WTC11 (cell line): ENCODE data around the gene GPR137B. TPM values are rescaled to one million over a fixed set of nuclear protein-coding genes. Genes with fewer than 3 reads are reported as not detected.
A peak's percentile ranks its signal among the peaks of the same experiment; 100 is the strongest.

Experiments used
- ATAC-seq: fragments of 200-7000 bp; cut with Tn5 transposase; 2 replicates; pipeline ENCODE4 v1.10.0; 2021; ENCODE audit warnings: mild to moderate bottlenecking, moderate library complexity
- CTCF ChIA-PET: fragments of 300-600 bp; sonication (Branson Sonifier 250); formaldehyde crosslinking; loops from one replicate; lab custom pipeline; 2021; ENCODE audit warnings: antibody characterized with exemption; lab: Charles Lee
- POLR2A ChIA-PET: fragments of 350-600 bp; sonication (Branson Sonifier 250); formaldehyde crosslinking; loops from one replicate; lab custom pipeline; 2021; ENCODE audit warnings: antibody characterized with exemption; lab: Charles Lee
- DNase-seq: peaks from one replicate; pipeline ENCODE4 v3.0.0; 2021; ENCODE audit warnings: low spot score
- H3K27ac Mint-ChIP-seq: 2 replicates; pipeline ENCODE4 v1.8.0; 2021; ENCODE audit warnings: mixed read lengths
- H3K27me3 Mint-ChIP-seq: 2 replicates; pipeline ENCODE4 v1.8.0; 2021; ENCODE audit warnings: low read depth, mild to moderate bottlenecking, moderate library complexity, mixed read lengths
- H3K36me3 Mint-ChIP-seq: 2 replicates; pipeline ENCODE4 v1.8.0; 2021; ENCODE audit warnings: mixed read lengths
- H3K4me1 Mint-ChIP-seq: 2 replicates; pipeline ENCODE4 v1.8.0; 2022; ENCODE audit warnings: mixed read lengths
- H3K4me3 Mint-ChIP-seq: 2 replicates; pipeline ENCODE4 v1.8.0; 2021; ENCODE audit warnings: mild to moderate bottlenecking, moderate library complexity, mixed read lengths
- H3K9me3 Mint-ChIP-seq: 2 replicates; pipeline ENCODE4 v1.8.0; 2021; ENCODE audit warnings: mixed read lengths
- ATF1 ChIP-seq: sonication (generic); formaldehyde crosslinking; IDR thresholded peaks from 2 replicates; pipeline ENCODE4 v1.8.1; 2023; ENCODE audit warnings: mild to moderate bottlenecking, moderate library complexity, missing genetic modification reagents
- CBFB ChIP-seq: sonication (generic); formaldehyde crosslinking; IDR thresholded peaks from 2 replicates; pipeline ENCODE4 v1.8.1; 2022; ENCODE audit warnings: mild to moderate bottlenecking, low read depth, missing genetic modification reagents
- CREB1 ChIP-seq: sonication (generic); formaldehyde crosslinking; IDR thresholded peaks from 2 replicates; pipeline ENCODE4 v1.8.0; 2023; ENCODE audit warnings: mild to moderate bottlenecking, missing genetic modification reagents
- ELF4 ChIP-seq: sonication (generic); formaldehyde crosslinking; IDR thresholded peaks from 2 replicates; pipeline ENCODE4 v1.8.1; 2022; ENCODE audit warnings: low read depth, mild to moderate bottlenecking, moderate library complexity, missing genetic modification reagents
- ETV6 ChIP-seq: sonication (generic); formaldehyde crosslinking; IDR thresholded peaks from 2 replicates; pipeline ENCODE4 v1.8.1; 2022; ENCODE audit warnings: mild to moderate bottlenecking, missing genetic modification reagents
- FOXJ3 ChIP-seq: sonication (generic); formaldehyde crosslinking; IDR thresholded peaks from 2 replicates; pipeline ENCODE4 v1.9.0; 2021; ENCODE audit warnings: missing genetic modification reagents, mild to moderate bottlenecking, borderline replicate concordance
- GRHL2 ChIP-seq: fragments of 250-450 bp; sonication (Bioruptor Pico); IDR thresholded peaks from 2 replicates; pipeline ENCODE4 v1.8.0; 2022; ENCODE audit warnings: mild to moderate bottlenecking, moderate library complexity; ENCODE audit not compliant: insufficient replicate concordance, severe bottlenecking
- GTF2I ChIP-seq: fragments of 250-450 bp; sonication (Bioruptor Pico); conservative IDR thresholded peaks from 2 replicates; pipeline ENCODE4 v1.4.0; 2021; ENCODE audit warnings: mild to moderate bottlenecking
- JAZF1 ChIP-seq: fragments of 250-450 bp; sonication (Bioruptor Pico); IDR thresholded peaks from 2 replicates; pipeline ENCODE4 v1.9.0; 2021; ENCODE audit warnings: moderate library complexity, mild to moderate bottlenecking, inconsistent platforms
- NR1H2 ChIP-seq: sonication (generic); formaldehyde crosslinking; IDR thresholded peaks from 2 replicates; pipeline ENCODE4 v1.9.0; 2021; ENCODE audit warnings: mild to moderate bottlenecking, moderate library complexity, missing genetic modification reagents
- PRRX2 ChIP-seq: fragments of 250-450 bp; sonication (Bioruptor Pico); IDR thresholded peaks from 2 replicates; pipeline ENCODE4 v1.8.0; 2021; ENCODE audit warnings: mild to moderate bottlenecking
- SOX15 ChIP-seq: fragments of 250-450 bp; sonication (Bioruptor Pico); IDR thresholded peaks from 2 replicates; pipeline ENCODE4 v1.9.0; 2021; ENCODE audit warnings: mild to moderate bottlenecking
- TCF7 ChIP-seq: sonication (generic); formaldehyde crosslinking; IDR thresholded peaks from 2 replicates; pipeline ENCODE4 v1.8.0; 2022; ENCODE audit warnings: mild to moderate bottlenecking, low read depth, missing genetic modification reagents, moderate library complexity
- ZNF121 ChIP-seq: sonication (generic); formaldehyde crosslinking; IDR thresholded peaks from 2 replicates; pipeline ENCODE4 v1.8.0; 2023; ENCODE audit warnings: missing genetic modification reagents
- ZNF416 ChIP-seq: fragments of 250-450 bp; sonication (Bioruptor Pico); IDR thresholded peaks from 2 replicates; pipeline ENCODE4 v1.9.0; 2021; ENCODE audit warnings: mild to moderate bottlenecking, inconsistent platforms
- ZNF423 ChIP-seq: fragments of 250-450 bp; sonication (Bioruptor Pico); IDR thresholded peaks from 2 replicates; pipeline ENCODE4 v2.1.2; 2022; ENCODE audit warnings: mild to moderate bottlenecking, moderate library complexity
- total RNA-seq: library from RNA; stranded (reverse); gene quantifications from 3 replicates; pipeline ENCODE4 v1.2.3, GENCODE V29; 2021
- TF ChIP-seq, protein P1 (sequence below): sonication (generic); formaldehyde crosslinking; conservative IDR thresholded peaks from 2 replicates; pipeline ENCODE4 v1.8.1; 2023; ENCODE audit warnings: mild to moderate bottlenecking, low read depth, missing genetic modification reagents, moderate library complexity
- TF ChIP-seq, protein P2 (sequence below): sonication (generic); formaldehyde crosslinking; IDR thresholded peaks from 2 replicates; pipeline ENCODE4 v1.8.1; 2023; ENCODE audit warnings: mild to moderate bottlenecking, moderate library complexity, missing genetic modification reagents
- TF ChIP-seq, protein P3 (sequence below): fragments of 250-450 bp; sonication (Bioruptor Pico); IDR thresholded peaks from 2 replicates; pipeline ENCODE4 v1.8.0; 2021; ENCODE audit warnings: mild to moderate bottlenecking
- TF ChIP-seq, protein P4 (sequence below): sonication (generic); formaldehyde crosslinking; IDR thresholded peaks from 2 replicates; pipeline ENCODE4 v1.8.1; 2023; ENCODE audit warnings: mild to moderate bottlenecking, missing genetic modification reagents
- TF ChIP-seq, protein P5 (sequence below): sonication (generic); formaldehyde crosslinking; IDR thresholded peaks from 2 replicates; pipeline ENCODE4 v1.8.0; 2023; ENCODE audit warnings: missing genetic modification reagents, mild to moderate bottlenecking, borderline replicate concordance
- TF ChIP-seq, protein P6 (sequence below): sonication (generic); formaldehyde crosslinking; IDR thresholded peaks from 2 replicates; pipeline ENCODE4 v1.8.1; 2023; ENCODE audit warnings: mild to moderate bottlenecking, missing genetic modification reagents

Gene GPR137B
- total RNA-seq, 1 experiment from 2014 or later, result 6.3 TPM

DNA sequence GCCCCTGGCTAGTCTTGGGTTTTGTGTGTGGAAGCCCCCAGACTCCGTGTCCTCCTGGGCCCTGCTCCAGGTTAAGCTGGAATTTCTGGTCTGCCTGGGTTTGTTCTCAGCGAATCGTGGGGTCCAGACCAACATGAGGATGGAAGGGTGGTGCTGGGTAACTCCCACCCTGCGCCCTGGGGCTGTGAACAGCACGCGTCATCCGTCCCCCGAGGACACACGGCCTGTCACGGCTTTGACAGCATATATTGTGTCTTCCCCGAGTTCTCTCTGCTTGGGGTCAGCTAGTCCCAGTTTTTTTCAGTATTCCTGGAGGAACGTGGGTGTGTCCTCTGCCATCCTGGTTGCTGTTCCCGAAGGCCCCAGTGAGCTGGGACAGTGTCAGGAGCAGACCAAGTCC lies 11.8 kb downstream of the GPR137B start:
- TF ChIP-seq TCF7 (CRISPR knock-in tag) (no peak), NR1H2 (CRISPR knock-in tag) (no peak), SOX15 (CRISPR knock-in tag) (no peak), GRHL2 (no peak), ELF4 (CRISPR knock-in tag) (no peak), ETV6 (CRISPR knock-in tag) (no peak), JAZF1 (CRISPR knock-in tag) (no peak), CREB1 (CRISPR knock-in tag) (no peak)
- TF ChIP-seq, protein P1, sequence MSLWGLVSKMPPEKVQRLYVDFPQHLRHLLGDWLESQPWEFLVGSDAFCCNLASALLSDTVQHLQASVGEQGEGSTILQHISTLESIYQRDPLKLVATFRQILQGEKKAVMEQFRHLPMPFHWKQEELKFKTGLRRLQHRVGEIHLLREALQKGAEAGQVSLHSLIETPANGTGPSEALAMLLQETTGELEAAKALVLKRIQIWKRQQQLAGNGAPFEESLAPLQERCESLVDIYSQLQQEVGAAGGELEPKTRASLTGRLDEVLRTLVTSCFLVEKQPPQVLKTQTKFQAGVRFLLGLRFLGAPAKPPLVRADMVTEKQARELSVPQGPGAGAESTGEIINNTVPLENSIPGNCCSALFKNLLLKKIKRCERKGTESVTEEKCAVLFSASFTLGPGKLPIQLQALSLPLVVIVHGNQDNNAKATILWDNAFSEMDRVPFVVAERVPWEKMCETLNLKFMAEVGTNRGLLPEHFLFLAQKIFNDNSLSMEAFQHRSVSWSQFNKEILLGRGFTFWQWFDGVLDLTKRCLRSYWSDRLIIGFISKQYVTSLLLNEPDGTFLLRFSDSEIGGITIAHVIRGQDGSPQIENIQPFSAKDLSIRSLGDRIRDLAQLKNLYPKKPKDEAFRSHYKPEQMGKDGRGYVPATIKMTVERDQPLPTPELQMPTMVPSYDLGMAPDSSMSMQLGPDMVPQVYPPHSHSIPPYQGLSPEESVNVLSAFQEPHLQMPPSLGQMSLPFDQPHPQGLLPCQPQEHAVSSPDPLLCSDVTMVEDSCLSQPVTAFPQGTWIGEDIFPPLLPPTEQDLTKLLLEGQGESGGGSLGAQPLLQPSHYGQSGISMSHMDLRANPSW, result no peak
- Mint-ChIP-seq H3K4me3 (no peak overlapping the region), H3K27me3 (no peaks in the 10 kb centered on the region), H3K27ac (no peak overlapping the region), H3K9me3 (no peaks in the 10 kb centered on the region), H3K4me1 (peaks cover 10% of the 10 kb centered on the region), H3K36me3 (no peaks in the 10 kb centered on the region)
- ATAC-seq (no peak), DNase-seq (no peak)
- ChIA-PET CTCF (interaction anchor here (1.1 kb wide), 1 partner anchor 15 kb away, joined by 3 read pairs; no protein-coding TSS in a partner anchor), POLR2A (no interaction called here)

DNA sequence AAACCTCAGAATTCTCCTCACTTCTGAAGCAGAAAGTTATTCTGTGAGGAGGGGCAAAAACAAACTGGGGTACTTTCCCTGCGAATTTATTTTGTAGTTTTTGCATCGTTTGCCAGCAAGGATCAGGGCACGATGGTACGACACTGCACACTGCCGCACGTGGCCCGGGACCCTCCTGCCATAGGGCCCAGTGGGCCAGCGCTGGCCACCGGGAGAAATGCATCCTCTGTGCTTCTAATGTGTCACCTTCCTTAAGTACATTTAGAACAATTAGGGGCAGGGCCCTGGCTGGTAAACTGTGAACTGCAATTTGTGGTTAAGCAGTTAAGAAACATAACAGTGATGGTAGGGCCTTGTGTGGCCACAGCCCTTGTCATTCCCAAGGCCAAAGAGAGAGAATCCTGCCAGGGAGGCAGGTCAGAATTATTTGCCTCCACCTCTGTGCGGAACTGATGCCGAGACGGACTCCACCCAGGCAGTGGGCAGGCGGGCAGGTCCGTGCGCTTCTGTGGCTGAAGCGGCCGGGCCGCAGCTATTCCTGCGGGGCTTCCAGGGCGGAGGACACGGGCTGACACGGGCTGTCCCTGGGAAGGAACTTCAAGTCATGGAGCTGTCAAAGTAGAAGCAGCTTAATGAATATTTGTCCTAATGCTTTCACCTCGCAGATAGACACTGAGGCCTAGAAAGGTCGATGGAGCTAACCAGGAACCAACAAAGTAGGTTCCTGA lies 12.5 kb downstream of the GPR137B start:
- H3K4me1 Mint-ChIP-seq, result peaks cover 10% of the 10 kb centered on the region
- H3K4me3 Mint-ChIP-seq, result no peak overlapping the region
- ChIA-PET POLR2A (no interaction called here), CTCF (interaction anchor here (1.1 to 1.9 kb wide), 3 partner anchors 10 to 15 kb away, joined by 3 to 5 read pairs (median 4); no protein-coding TSS in a partner anchor)
- H3K27ac Mint-ChIP-seq, result peak overlapping the region; percentile 54; the same call in 1 of the 2 replicates
- ATAC-seq (no peak), DNase-seq (no peak)
- no peaks in the 10 kb centered on the region for H3K36me3 Mint-ChIP-seq
- no peaks in the 10 kb centered on the region for H3K27me3 Mint-ChIP-seq
- H3K9me3 Mint-ChIP-seq, result no peaks in the 10 kb centered on the region
- TF ChIP-seq ATF1 (no peak), FOXJ3 (CRISPR knock-in tag) (no peak), PRRX2 (CRISPR knock-in tag) (no peak), ZNF121 (CRISPR knock-in tag) (no peak), CBFB (CRISPR knock-in tag) (no peak), GTF2I (no peak), ZNF416 (CRISPR knock-in tag) (no peak), ZNF423 (CRISPR knock-in tag) (no peak)
- TF ChIP-seq, protein P2, sequence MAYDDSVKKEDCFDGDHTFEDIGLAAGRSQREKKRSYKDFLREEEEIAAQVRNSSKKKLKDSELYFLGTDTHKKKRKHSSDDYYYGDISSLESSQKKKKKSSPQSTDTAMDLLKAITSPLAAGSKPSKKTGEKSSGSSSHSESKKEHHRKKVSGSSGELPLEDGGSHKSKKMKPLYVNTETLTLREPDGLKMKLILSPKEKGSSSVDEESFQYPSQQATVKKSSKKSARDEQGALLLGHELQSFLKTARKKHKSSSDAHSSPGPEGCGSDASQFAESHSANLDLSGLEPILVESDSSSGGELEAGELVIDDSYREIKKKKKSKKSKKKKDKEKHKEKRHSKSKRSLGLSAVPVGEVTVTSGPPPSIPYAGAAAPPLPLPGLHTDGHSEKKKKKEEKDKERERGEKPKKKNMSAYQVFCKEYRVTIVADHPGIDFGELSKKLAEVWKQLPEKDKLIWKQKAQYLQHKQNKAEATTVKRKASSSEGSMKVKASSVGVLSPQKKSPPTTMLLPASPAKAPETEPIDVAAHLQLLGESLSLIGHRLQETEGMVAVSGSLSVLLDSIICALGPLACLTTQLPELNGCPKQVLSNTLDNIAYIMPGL (CRISPR knock-in tag), result no peak
- TF ChIP-seq, protein P3, sequence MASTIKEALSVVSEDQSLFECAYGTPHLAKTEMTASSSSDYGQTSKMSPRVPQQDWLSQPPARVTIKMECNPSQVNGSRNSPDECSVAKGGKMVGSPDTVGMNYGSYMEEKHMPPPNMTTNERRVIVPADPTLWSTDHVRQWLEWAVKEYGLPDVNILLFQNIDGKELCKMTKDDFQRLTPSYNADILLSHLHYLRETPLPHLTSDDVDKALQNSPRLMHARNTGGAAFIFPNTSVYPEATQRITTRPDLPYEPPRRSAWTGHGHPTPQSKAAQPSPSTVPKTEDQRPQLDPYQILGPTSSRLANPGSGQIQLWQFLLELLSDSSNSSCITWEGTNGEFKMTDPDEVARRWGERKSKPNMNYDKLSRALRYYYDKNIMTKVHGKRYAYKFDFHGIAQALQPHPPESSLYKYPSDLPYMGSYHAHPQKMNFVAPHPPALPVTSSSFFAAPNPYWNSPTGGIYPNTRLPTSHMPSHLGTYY, result no peak
- TF ChIP-seq, protein P4, sequence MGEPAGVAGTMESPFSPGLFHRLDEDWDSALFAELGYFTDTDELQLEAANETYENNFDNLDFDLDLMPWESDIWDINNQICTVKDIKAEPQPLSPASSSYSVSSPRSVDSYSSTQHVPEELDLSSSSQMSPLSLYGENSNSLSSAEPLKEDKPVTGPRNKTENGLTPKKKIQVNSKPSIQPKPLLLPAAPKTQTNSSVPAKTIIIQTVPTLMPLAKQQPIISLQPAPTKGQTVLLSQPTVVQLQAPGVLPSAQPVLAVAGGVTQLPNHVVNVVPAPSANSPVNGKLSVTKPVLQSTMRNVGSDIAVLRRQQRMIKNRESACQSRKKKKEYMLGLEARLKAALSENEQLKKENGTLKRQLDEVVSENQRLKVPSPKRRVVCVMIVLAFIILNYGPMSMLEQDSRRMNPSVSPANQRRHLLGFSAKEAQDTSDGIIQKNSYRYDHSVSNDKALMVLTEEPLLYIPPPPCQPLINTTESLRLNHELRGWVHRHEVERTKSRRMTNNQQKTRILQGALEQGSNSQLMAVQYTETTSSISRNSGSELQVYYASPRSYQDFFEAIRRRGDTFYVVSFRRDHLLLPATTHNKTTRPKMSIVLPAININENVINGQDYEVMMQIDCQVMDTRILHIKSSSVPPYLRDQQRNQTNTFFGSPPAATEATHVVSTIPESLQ (CRISPR knock-in tag), result no peak
- TF ChIP-seq, protein P5, sequence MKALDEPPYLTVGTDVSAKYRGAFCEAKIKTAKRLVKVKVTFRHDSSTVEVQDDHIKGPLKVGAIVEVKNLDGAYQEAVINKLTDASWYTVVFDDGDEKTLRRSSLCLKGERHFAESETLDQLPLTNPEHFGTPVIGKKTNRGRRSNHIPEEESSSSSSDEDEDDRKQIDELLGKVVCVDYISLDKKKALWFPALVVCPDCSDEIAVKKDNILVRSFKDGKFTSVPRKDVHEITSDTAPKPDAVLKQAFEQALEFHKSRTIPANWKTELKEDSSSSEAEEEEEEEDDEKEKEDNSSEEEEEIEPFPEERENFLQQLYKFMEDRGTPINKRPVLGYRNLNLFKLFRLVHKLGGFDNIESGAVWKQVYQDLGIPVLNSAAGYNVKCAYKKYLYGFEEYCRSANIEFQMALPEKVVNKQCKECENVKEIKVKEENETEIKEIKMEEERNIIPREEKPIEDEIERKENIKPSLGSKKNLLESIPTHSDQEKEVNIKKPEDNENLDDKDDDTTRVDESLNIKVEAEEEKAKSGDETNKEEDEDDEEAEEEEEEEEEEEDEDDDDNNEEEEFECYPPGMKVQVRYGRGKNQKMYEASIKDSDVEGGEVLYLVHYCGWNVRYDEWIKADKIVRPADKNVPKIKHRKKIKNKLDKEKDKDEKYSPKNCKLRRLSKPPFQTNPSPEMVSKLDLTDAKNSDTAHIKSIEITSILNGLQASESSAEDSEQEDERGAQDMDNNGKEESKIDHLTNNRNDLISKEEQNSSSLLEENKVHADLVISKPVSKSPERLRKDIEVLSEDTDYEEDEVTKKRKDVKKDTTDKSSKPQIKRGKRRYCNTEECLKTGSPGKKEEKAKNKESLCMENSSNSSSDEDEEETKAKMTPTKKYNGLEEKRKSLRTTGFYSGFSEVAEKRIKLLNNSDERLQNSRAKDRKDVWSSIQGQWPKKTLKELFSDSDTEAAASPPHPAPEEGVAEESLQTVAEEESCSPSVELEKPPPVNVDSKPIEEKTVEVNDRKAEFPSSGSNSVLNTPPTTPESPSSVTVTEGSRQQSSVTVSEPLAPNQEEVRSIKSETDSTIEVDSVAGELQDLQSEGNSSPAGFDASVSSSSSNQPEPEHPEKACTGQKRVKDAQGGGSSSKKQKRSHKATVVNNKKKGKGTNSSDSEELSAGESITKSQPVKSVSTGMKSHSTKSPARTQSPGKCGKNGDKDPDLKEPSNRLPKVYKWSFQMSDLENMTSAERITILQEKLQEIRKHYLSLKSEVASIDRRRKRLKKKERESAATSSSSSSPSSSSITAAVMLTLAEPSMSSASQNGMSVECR (CRISPR knock-in tag), result no peak
- TF ChIP-seq, protein P6, sequence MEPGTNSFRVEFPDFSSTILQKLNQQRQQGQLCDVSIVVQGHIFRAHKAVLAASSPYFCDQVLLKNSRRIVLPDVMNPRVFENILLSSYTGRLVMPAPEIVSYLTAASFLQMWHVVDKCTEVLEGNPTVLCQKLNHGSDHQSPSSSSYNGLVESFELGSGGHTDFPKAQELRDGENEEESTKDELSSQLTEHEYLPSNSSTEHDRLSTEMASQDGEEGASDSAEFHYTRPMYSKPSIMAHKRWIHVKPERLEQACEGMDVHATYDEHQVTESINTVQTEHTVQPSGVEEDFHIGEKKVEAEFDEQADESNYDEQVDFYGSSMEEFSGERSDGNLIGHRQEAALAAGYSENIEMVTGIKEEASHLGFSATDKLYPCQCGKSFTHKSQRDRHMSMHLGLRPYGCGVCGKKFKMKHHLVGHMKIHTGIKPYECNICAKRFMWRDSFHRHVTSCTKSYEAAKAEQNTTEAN, result no peak
